HG02885 (cell line): Measurements from ENCODE around the gene CHKB.

Experiments used
- ATAC-seq: cut with Tn5 transposase; IDR thresholded peaks from one replicate; pipeline ENCODE4 v1.9.1; 2021; ENCODE audit warnings: mild to moderate bottlenecking; ENCODE audit not compliant: unreplicated experiment, poor library complexity

CHKB gene

GRCh38 chr22:50576806-50577696 lies 5.6 kb downstream of the CHKB start:
- ATAC-seq: no peak

GRCh38 chr22:50576070-50576469 lies 6.6 kb downstream of the CHKB start:
- ATAC-seq: no peak

- ATAC-seq: no peak
Observed at GRCh38 chr22:50575426-50575941, 7.2 kb downstream of the CHKB start.

- no peak for ATAC-seq
Observed at GRCh38 chr22:50574383-50574755, 8.3 kb downstream of the CHKB start.

- no peak for ATAC-seq
Observed at GRCh38 chr22:50573491-50574382, 8.9 kb downstream of the CHKB start.

GRCh38 chr22:50572965-50573364 lies 9.7 kb downstream of the CHKB start:
- no peak for ATAC-seq

- no peak for ATAC-seq
Observed at GRCh38 chr22:50571264-50572175, 11.1 kb downstream of the CHKB start.

- ATAC-seq: no peak
Observed at GRCh38 chr22:50570861-50571260, 11.8 kb downstream of the CHKB start.

- ATAC-seq: no peak
Observed at GRCh38 chr22:50569896-50570535, 12.6 kb downstream of the CHKB start.

- no peak for ATAC-seq
Observed at GRCh38 chr22:50569041-50569459, 13.6 kb downstream of the CHKB start.

GRCh38 chr22:50568626-50569025 lies 14.0 kb downstream of the CHKB start:
- ATAC-seq: no peak

GRCh38 chr22:50567721-50568252 lies 14.9 kb downstream of the CHKB start:
- ATAC-seq: no peak

GRCh38 chr22:50564289-50564688 lies 18.4 kb downstream of the CHKB start:
- no peak for ATAC-seq

GRCh38 chr22:50563413-50564160 lies 19.1 kb downstream of the CHKB start:
- ATAC-seq: no peak

- peak; percentile 97 for ATAC-seq
Observed at GRCh38 chr22:50562523-50563412, 19.9 kb downstream of the CHKB start, which contains the start of gene SYCE3. TSS of gene SYCE3 (minus strand) at chr22:50562919. CDS start at chr22:50556405, 6,514 bp downstream.

- ATAC-seq: no peak
Observed at GRCh38 chr22:50561401-50562358, 21.0 kb downstream of the CHKB start.
